Stomach (tissue), 4 donors: ENCODE data around the gene PRKG1.

Source experiments
- CTCF ChIP-seq, 7 experiments: fragments of 450-650 bp in 4 of 7; fragments of 200-600 bp in 3 of 7; sonication (generic) in 3 of 7; IDR thresholded peaks; one replicate each; pipeline ENCODE4 v1.5.1; 2016 to 2019; ENCODE audit warnings: antibody characterized with exemption in 7 of 7, control low read depth in 2 of 7, mild to moderate bottlenecking in 1 of 7
- EP300 ChIP-seq: sonication (generic); formaldehyde crosslinking; IDR thresholded peaks from one replicate; pipeline ENCODE4 v1.6.1; 2017; ENCODE audit warnings: antibody characterized with exemption
- POLR2A ChIP-seq, 4 donors: fragments of 450-650 bp; IDR thresholded peaks; one replicate each; pipeline ENCODE4 v1.6.1; 2016; ENCODE audit warnings: antibody characterized with exemption in 4 of 4, control low read depth in 2 of 4, mild to moderate bottlenecking in 1 of 4, moderate library complexity in 1 of 4
- POLR2AphosphoS5 ChIP-seq, 3 donors: sonication (generic); formaldehyde crosslinking; IDR thresholded peaks; one replicate each; pipeline ENCODE4 v1.6.1; 2016; ENCODE audit warnings: antibody characterized with exemption in 3 of 3

- TF ChIP-seq CTCF (IDR thresholded peaks at IDR 0.05) (no peak), POLR2AphosphoS5 (IDR thresholded peaks at IDR 0.05) (no peak), EP300 (no peak), POLR2A (IDR thresholded peaks at IDR 0.05) (no peak)
These were observed 787.9 kb downstream of the PRKG1 start for GRCh38 chr10:51862149-51862548.
